22Rv1 (cell line): ENCODE data around the gene SCN5A.

Experiments
- H3K27ac ChIP-seq: fragments of 450-650 bp; 2 replicates; pipeline ENCODE4 v1.5.1; 2017
- ZFX ChIP-seq: fragments of 450-650 bp; IDR thresholded peaks from 2 replicates; pipeline ENCODE4 v1.6.1; 2017; ENCODE audit warnings: antibody characterized with exemption, borderline replicate concordance
- TF ChIP-seq, protein P1 (sequence below): fragments of 450-650 bp; IDR thresholded peaks from 2 replicates; pipeline ENCODE4 v1.5.1; 2017; ENCODE audit warnings: mild to moderate bottlenecking

The SCN5A gene

DNA sequence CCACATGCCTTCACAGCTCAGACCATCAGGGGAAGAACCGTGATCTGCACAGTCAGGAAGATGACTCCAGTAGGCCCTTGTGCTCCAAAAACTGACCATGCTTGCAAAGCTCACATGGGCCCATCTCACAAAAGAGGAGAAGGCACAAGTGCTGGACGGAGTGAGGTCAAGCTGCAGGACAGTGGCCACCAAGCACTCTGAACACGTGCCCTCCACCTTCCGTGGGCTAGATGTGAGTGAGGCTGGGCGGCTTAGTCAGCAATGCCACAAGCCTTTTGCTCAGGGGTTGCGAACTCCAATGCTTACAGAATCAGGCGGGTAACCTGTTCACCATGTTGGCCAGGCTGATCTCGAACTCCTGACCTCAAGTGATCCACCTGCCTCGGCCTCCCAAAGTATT is 70.9 kb downstream of the SCN5A start:
- H3K27ac ChIP-seq, result no peak overlapping the region
- no peak for TF ChIP-seq ZFX
- TF ChIP-seq, protein P1, sequence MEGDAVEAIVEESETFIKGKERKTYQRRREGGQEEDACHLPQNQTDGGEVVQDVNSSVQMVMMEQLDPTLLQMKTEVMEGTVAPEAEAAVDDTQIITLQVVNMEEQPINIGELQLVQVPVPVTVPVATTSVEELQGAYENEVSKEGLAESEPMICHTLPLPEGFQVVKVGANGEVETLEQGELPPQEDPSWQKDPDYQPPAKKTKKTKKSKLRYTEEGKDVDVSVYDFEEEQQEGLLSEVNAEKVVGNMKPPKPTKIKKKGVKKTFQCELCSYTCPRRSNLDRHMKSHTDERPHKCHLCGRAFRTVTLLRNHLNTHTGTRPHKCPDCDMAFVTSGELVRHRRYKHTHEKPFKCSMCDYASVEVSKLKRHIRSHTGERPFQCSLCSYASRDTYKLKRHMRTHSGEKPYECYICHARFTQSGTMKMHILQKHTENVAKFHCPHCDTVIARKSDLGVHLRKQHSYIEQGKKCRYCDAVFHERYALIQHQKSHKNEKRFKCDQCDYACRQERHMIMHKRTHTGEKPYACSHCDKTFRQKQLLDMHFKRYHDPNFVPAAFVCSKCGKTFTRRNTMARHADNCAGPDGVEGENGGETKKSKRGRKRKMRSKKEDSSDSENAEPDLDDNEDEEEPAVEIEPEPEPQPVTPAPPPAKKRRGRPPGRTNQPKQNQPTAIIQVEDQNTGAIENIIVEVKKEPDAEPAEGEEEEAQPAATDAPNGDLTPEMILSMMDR, result no peak

DNA sequence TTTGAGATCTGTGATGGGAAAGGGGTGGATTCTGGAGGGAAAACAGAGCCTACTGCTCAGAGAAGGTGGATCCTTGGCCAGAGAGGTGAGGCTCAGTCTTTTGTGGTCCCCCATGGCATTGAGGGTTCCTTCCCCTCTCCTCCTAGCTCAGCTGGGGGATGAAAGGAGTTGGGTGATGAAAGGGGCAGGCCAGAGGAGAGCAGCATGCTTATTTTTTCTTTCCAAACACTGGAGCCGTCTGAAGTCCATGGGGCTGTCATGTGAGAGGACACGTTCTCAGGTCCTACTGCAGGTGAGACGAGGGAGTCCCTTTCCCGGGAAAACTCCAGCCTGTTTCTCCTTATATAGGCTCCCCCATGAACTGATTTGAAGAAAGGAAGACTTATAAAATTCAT is 71.4 kb downstream of the SCN5A start:
- TF ChIP-seq, protein P1, result no peak
- TF ChIP-seq ZFX, result no peak
- no peak overlapping the region for H3K27ac ChIP-seq

DNA sequence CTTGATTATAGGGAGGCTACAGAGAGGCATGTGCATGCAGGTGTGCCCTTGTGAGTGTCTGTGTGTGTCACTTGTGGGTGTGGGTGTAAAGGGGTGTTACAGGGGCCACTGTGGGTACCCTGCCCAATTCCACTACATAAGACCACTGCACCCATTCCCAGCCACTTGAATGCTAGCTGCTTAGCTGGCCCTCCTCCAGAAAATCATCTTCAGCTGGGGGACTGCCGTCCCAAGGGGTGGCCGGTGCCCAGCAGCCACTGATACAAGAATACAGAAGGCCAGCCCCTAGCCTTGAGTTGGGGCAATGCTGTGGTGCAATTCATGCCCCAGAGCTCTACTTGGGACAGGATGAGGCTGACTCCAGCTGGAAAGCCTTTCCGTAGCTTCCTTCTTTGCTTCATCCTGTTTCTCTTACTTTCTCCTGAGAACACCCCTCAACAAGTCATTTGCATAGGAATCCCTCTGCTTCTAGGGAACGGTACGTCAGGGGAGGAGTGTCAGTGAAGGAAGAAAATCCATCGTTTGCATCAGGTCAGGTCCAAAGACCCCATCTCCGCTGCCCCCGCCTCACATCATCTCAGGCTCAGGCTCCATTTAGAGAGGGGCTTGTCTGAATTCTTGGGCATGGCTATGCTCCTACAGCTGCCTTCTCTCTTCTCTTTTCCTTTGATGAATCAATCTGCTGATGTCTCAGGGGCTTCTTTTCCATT is 72.0 kb downstream of the SCN5A start:
- TF ChIP-seq, protein P1, result no peak
- no peak for TF ChIP-seq ZFX
- H3K27ac ChIP-seq, result no peak overlapping the region

DNA sequence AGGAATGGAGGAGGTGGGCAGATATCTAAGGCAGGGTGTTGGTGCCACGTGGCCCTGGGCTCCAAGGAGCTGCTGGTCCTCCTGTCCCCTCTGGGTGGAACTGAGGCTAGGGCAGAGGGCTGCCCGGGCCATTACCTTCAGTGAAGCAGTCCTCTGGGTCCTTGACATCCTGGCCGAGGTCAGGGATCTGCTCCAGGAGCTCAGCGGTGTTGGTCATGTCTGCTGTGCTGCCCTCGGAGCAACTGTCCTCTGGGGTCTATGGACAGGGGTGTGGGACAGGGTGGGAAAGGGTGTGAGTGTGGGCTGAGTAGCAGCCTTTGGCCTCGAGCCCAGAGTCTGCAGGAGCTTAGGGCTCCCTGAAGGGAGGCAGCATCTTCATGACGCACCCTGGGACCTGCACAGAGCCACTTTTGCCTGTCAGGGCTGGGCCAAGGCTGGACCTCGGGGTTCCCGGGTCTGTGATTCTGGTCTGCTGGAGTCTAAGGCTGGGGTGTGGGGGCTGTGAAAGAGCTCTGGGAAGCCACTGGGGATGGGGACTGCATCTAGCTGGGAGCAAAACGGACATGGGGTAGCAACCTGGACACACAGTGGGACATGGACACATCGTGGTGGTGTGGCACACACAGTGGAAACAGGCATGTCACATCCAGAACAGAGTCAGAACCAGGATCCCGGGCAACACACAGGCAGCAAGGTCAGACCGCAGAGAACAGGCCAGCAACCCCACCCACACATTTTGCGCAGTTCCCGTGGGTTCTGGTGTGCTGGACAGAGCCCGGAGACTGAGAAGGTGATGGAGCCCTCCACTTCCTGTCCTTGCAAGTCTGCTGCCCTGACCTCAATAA is 72.7 kb downstream of the SCN5A start:
- TF ChIP-seq, protein P1, result no peak
- no peak for TF ChIP-seq ZFX
- H3K27ac ChIP-seq, result no peak overlapping the region

DNA sequence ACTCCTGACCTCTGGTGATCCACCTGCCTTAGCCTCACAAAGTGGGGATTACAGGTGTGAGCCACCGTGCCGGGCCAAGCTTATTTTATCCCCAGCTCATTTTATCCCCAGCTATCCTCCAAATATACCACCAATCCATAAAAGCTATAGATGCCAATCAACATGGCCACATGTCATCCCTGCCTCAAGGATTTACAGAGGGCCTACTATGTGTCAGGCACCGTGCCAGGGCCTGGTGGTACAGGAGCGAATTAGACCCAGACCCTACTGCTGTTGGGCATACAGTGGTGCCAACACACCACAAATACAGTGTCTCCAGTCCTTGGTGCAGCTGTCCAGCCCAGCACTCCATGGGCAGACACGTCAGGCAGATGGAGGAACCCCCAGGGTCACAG is 73.4 kb downstream of the SCN5A start:
- no peak for TF ChIP-seq ZFX
- TF ChIP-seq, protein P1, result no peak
- no peak overlapping the region for H3K27ac ChIP-seq

DNA sequence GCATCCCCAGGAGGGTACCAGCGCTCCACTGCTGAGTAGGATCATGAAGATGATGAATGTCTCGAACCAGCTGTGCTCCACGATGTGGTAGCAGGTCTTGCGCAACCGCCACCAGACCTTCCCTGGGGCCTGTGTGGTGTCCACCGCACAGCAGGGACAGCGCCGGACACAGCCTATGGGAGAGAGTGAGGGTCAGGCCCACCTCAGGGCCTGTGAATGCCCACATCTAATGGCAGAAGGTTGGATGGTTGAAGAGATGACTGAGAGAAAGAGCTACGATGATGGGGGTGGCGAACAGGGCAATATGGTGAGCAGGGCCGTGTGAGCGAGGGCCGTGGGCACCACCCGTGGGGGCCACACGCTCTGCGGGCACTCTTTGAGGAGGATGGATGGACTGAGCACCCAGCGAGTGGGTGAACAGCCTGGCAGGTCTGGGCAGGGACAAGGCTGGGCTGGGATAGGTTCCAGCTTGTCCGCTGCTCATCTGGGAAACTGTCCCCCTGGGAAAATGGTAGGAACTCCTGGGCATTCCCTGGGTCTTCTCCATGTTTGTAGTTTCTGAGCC is 74.1 kb downstream of the SCN5A start:
- H3K27ac ChIP-seq, result no peak overlapping the region
- TF ChIP-seq ZFX, result no peak
- TF ChIP-seq, protein P1, result no peak
